ENCODE measurements around the gene WNT9B.
A peak's percentile ranks its signal among the peaks of the same experiment; 100 is the strongest.
"Not testable (repeated sequence)": the region's sequence is repeated elsewhere in the genome, so short reads cannot be mapped to it uniquely, and the experiment has no call there.

Gene WNT9B

DNA sequence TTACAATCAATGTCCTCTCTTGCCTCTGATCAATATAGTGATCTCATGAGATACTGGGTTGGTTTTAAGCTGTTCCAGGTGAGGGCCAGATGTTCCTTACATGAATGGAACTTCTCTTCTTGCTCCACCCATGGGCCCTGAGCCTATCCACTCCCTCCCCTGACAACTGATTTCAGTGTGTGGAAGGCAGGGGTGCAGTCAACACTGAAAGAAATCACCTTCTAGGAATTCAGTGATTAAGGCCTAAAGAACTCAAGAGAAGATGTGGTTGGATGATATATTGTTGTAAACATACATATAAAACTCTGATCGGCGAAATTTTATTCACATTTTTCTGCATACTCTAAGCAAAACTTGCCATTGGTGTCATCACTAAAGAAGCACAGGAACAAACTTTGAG lies 64.8 kb downstream of the WNT9B start:
- no peak for DNase-seq

DNA sequence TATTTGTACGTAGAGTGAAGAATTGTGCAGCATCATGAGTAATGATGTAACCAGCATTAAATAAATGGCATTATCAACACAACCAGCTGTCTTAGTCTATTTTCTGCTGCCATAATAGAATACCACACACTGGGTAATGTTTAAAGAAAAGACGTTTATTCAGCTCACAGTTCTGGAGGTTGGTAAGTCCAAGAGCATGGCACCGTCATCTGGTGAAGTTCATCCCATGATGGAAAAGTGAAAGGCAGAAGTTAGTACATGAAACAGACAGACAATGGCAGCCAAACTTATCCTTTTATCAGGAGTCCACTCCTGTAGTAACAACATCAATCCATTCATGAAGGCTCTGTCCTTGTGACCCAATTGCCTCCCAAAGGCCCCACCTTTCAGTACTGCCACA lies 65.2 kb downstream of the WNT9B start:
- DNase-seq = no peak

DNA sequence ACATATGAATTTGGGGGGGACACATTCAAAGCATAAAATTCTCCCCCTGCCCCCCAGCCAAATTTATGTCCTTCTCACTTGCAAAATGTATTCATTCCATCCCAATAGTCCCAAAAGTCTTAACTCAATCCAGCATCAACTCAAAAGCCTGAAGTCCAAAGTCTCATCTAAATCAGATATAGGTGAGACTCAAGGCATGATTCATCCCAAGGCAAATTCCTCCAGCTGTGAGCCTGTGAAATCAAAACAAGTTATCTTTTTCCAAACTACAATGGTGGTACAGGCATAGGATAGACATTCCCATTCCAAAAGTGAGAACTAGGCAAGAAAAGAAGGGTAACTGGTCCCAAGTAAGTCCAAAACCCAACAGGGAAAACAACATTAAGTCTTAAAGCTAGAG lies 65.7 kb downstream of the WNT9B start:
- DNase-seq = no peak

- no peak for DNase-seq
These were observed 66.1 kb downstream of the WNT9B start for GRCh38 chr17:46917516-46917915.

- not testable (repeated sequence) for DNase-seq
These were observed 70.6 kb downstream of the WNT9B start for GRCh38 chr17:46921962-46922361.

GRCh38 chr17:46922487-46922803 lies 71.1 kb downstream of the WNT9B start:
- no peak for DNase-seq

DNA sequence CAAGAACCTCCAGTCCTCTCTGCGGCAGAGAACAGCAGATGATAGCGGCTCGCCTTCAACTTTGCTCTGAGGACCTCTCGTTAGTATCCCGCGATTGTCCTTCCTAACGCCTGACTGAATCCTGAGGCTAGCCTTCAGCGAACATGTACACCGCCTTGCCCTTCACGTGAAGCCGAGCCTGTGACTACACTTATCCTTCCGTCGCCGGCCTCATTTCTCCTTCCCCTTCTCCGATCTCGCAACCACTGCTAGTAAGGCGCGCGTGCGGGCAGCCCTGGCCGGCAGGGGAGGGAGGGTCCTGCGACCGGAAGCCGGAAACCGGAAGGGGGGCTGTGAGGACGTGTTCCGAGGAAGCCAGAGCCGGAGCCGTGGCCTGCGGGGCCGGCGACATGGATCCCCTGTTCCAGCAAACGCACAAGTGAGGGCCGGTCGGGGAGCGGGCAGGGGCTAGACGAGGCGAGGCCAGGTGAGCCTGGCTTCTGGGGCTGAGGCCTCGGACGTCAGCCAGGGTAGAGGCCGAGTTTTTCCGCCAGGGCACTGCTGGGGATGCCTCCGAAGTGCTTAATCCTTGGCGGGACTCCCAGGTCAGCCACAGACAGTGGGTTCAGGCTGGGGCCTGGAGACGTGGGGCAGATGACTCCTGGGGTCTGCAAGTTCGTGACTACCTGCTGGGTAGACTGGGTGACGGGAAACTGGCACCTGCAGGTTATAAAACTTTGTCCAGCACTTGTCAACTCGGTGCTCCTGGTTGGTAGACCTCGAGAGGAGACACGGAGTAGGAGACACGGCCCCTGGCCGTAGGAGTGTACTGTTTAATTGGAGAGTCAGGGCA lies 71.6 kb downstream of the WNT9B start, which contains the start of gene GOSR2:
GOSR2 (plus strand) TSS at position 357 of the 832 bp plus-strand sequence; CDS start at position 390, 33 bp downstream.
- peak; percentile 87 to 91 for DNase-seq

- no peak for DNase-seq
These were observed 73.9 kb downstream of the WNT9B start for GRCh38 chr17:46925185-46925868.

- DNase-seq = no peak
These were observed 77.3 kb downstream of the WNT9B start for GRCh38 chr17:46928467-46929261.

DNA sequence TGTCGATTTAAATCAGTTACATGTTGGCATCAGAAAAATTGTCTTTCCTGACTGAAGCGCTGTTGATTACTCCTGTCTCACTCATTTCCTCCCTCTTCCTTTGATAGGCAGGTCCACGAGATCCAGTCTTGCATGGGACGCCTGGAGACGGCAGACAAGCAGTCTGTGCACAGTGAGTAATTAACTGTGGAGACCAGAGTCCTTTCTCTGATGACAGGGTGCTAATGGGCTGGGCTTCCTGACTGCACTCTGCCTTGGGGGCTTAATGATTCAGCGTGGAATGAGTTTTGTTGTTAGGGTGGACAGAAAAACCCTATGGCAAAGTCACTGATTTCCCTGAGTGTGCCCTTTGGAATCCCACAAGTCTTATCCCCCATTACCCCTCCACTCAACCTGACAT lies 78.0 kb downstream of the WNT9B start:
- DNase-seq = no peak

DNA sequence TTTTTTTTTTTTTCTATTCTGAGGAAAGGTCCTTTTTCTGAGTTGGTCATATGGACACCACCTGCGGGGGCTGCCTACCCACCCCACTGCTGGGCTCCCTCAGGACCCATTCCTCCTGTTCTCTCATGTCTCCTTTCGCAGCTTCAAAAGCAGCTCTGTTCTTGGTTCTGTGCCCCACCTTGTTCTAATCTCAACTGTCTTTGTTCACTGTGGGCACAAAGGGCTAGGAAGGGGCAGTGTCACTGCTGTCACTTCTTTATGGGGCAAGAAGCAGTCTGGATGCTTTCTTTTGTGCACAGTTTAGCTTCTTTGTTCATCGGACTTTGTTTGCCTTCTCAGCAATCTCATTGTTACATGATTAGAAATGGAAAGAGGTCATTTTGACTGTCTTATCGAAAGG lies 78.7 kb downstream of the WNT9B start:
- no peak for DNase-seq

DNA sequence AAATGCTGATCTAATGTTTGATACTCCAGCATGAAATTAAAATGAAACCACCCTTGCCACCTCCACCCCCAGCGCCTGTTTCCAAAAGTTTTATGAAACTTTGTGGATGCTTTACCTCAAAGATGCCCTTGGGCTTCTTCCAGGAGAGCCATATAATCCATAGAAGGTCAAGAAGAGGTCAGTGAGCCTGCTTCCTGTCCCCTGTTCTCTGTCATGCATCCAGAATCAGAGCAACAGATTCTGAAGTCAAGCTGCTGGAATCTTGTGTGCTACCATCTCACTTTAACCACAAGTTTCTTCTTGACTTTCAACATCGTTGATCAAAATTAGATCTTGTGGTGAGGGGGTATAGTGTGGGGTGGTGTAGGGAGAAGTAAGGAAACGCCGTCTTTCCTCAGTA lies 80.2 kb downstream of the WNT9B start:
- no peak for DNase-seq

DNA sequence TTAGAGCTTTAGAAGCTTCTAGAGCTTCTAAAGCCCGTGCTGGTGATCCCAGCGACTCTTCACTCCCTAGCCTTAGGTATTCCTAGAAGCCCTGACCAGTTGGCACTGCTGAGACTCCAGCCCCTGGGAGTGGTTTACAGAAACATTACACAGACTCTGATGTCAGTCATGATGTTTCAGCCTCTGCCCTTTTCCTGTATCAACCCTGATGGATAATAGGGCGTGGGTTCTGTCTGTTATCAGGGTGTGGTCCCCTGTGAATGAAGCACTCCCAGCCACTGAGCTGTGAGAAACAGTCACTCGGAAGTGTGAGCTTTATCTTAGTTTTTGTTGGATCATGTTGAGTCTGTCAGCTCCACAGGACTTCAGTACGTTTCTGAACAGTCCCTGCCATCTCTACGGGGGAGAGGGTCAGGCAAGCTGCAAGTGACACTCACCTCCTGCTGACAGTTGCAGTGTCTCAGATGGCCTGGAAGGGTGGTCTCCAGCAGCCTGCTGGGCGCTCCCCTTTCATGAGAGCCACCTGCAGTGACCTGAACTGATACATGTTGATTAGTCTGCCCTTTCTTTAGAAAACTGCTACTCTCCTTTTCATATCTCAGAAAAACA lies 84.4 kb downstream of the WNT9B start:
- DNase-seq = no peak
